Keratinocyte (primary cell): ENCODE results near the gene MFN2. TPM values are rescaled to one million over a fixed set of nuclear protein-coding genes. Genes with fewer than 3 reads are reported as not detected.

Source experiments
- DNase-seq: peaks from one replicate; pipeline ENCODE4 v3.0.0-alpha.2; 2011; ENCODE audit warnings: low read depth, missing footprints, low spot score
- FAIRE-seq: peaks from 2 replicates; lab custom pipeline; 2011; peaks lifted over from hg19 to GRCh38; lab: Jason Lieb, UNC
- H2AFZ ChIP-seq: 2 replicates; pipeline ENCODE4 v1.6.0; 2012; ENCODE audit warnings: low read length, control low read depth, inconsistent platforms; ENCODE audit not compliant: control insufficient read depth
- H3K27ac ChIP-seq: 2 replicates; pipeline ENCODE4 v1.5.1; 2011; ENCODE audit warnings: low read length; ENCODE audit not compliant: control insufficient read depth, insufficient read depth
- H3K27me3 ChIP-seq: 3 replicates; pipeline ENCODE4 v1.6.0; 2011; ENCODE audit warnings: low read length; ENCODE audit not compliant: control insufficient read depth, insufficient read depth; ENCODE audit errors: extremely low read depth
- H3K36me3 ChIP-seq, 2 experiments: 2 replicates in 1 of 2; 3 replicates in 1 of 2; pipeline ENCODE4 v1.5.1; 2011; ENCODE audit warnings: low read length in 2 of 2, mild to moderate bottlenecking in 1 of 2; ENCODE audit not compliant: control insufficient read depth in 2 of 2, insufficient read depth in 2 of 2; ENCODE audit errors: extremely low read depth in 1 of 2
- H3K4me1 ChIP-seq: 3 replicates; pipeline ENCODE4 v1.5.1; 2011; ENCODE audit warnings: low read length; ENCODE audit not compliant: control insufficient read depth, insufficient read depth; ENCODE audit errors: extremely low read depth
- H3K4me2 ChIP-seq: 3 replicates; pipeline ENCODE4 v1.6.0; 2011; ENCODE audit warnings: low read depth, low read length; ENCODE audit not compliant: control insufficient read depth, insufficient read depth; ENCODE audit errors: extremely low read depth
- H3K4me3 ChIP-seq, 3 experiments: fragments of 200-600 bp in 1 of 3; sonication (generic) in 1 of 3; 2 replicates in 2 of 3; 3 replicates in 1 of 3; pipeline ENCODE4 v1.5.1; 2011 to 2016; ENCODE audit warnings: low read length in 3 of 3, mild to moderate bottlenecking in 3 of 3, control low read depth in 2 of 3, inconsistent platforms in 1 of 3, low read depth in 1 of 3, mixed read lengths in 1 of 3, mixed run types in 1 of 3, moderate library complexity in 1 of 3; ENCODE audit not compliant: control insufficient read depth in 2 of 3, insufficient read depth in 2 of 3; ENCODE audit errors: extremely low read depth in 1 of 3
- H3K79me2 ChIP-seq: 2 replicates; pipeline ENCODE4 v1.6.0; 2012; ENCODE audit warnings: low read length; ENCODE audit not compliant: control insufficient read depth, insufficient read depth
- H3K9ac ChIP-seq: 3 replicates; pipeline ENCODE4 v1.6.0; 2011; ENCODE audit warnings: low read length; ENCODE audit not compliant: control insufficient read depth, insufficient read depth; ENCODE audit errors: extremely low read depth
- H3K9me1 ChIP-seq: 3 replicates; pipeline ENCODE4 v1.6.0; 2011; ENCODE audit warnings: low read length; ENCODE audit not compliant: control insufficient read depth, insufficient read depth; ENCODE audit errors: extremely low read depth
- H3K9me3 ChIP-seq: 2 replicates; pipeline ENCODE4 v1.5.1; 2012; ENCODE audit warnings: low read depth, low read length; ENCODE audit not compliant: control insufficient read depth
- H4K20me1 ChIP-seq: 3 replicates; pipeline ENCODE4 v1.6.0; 2011; ENCODE audit warnings: low read length; ENCODE audit not compliant: control insufficient read depth, insufficient read depth; ENCODE audit errors: extremely low read depth
- CTCF ChIP-seq, 3 experiments: IDR thresholded peaks in 1 of 3; conservative IDR thresholded peaks in 1 of 3; optimal IDR thresholded peaks in 1 of 3; 2 replicates in 2 of 3; 3 replicates in 1 of 3; pipeline versions ENCODE3 to v1.5.1; 2011; ENCODE audit warnings: low read length in 3 of 3, mild to moderate bottlenecking in 3 of 3, moderate library complexity in 2 of 3, control low read depth in 1 of 3, inconsistent platforms in 1 of 3; ENCODE audit not compliant: insufficient read depth in 2 of 3; ENCODE audit errors: extremely low read depth in 1 of 3
- EZH2 ChIP-seq: IDR thresholded peaks from one replicate; pipeline ENCODE4 v1.6.1; 2012; ENCODE audit warnings: inconsistent platforms, mild to moderate bottlenecking, low read length, moderate library complexity
- dilution Hi-C: fragments of 300-500 bp; cut with MboI; formaldehyde crosslinking; loops from one replicate; pipeline ENCODE4 v1.7.0; 2020; ENCODE audit warnings: low sequenced_read_pairs; ENCODE audit not compliant: extremely low pct_ligation_motif_present
- polyA plus RNA-seq, 5 experiments: library from polyadenylated mRNA; depleted of rRNA in 3 of 5; stranded (reverse) in 3 of 5; stranded (forward) in 1 of 5; unstranded in 1 of 5; fragments of >200 nt; gene quantifications; 1 replicate in 1 of 5; 2 replicates in 3 of 5; 3 replicates in 1 of 5; pipeline versions ENCODE4 v1.2.1 to v1.2.3, GENCODE V29; 2011 to 2012; ENCODE audit warnings: missing spikeins in 2 of 5, low read depth in 1 of 5, low replicate concordance in 1 of 5

MFN2 gene
- polyA plus RNA-seq, 1 donor (not counting 4 experiments of a cell fraction or from before 2014, with no cell fraction given): 102 TPM

GRCh38 chr1:12026586-12026985, 46.3 kb downstream of the MFN2 start:
- H3K4me3 ChIP-seq: no peak overlapping the region
- H3K36me3 ChIP-seq: peaks cover 23 to 46% of the 10 kb centered on the region in 2 experiments
- H3K4me1 ChIP-seq: no peaks in the 10 kb centered on the region
- H3K4me2 ChIP-seq: no peak overlapping the region
- H3K79me2 ChIP-seq: peaks cover 8% of the 10 kb centered on the region
- no peaks in the 10 kb centered on the region for H3K9me1 ChIP-seq
- H3K9ac ChIP-seq: no peak overlapping the region
- TF ChIP-seq EZH2 (no peak), CTCF (optimal IDR thresholded peaks at IDR 0.05 in 1 of 3, IDR thresholded peaks at IDR 0.05 in 1 of 3, conservative IDR thresholded peaks at IDR 0.05 in 1 of 3; ENCODE audit: extremely low read depth in 1 of 3, insufficient read depth in 2 of 3, low read length in 3 of 3) (no peak)
- no peak overlapping the region for H3K27ac ChIP-seq
- no peak for DNase-seq
- no peak for FAIRE-seq
- no peaks in the 10 kb centered on the region for H3K27me3 ChIP-seq
- H2AFZ ChIP-seq: no peak overlapping the region
- dilution Hi-C loops: no loop called here
- H4K20me1 ChIP-seq: no peaks in the 10 kb centered on the region
- H3K9me3 ChIP-seq: no peaks in the 10 kb centered on the region

GRCh38 chr1:12028248-12028647, 48.0 kb downstream of the MFN2 start:
- no peak for TF ChIP-seq CTCF (optimal IDR thresholded peaks at IDR 0.05 in 1 of 3, IDR thresholded peaks at IDR 0.05 in 1 of 3, conservative IDR thresholded peaks at IDR 0.05 in 1 of 3; ENCODE audit: extremely low read depth in 1 of 3, insufficient read depth in 2 of 3, low read length in 3 of 3)
- TF ChIP-seq EZH2: no peak
- no peaks in the 10 kb centered on the region for H4K20me1 ChIP-seq
- no peak overlapping the region for H3K4me2 ChIP-seq
- FAIRE-seq (no peak), DNase-seq (no peak)
- no peaks in the 10 kb centered on the region for H3K9me1 ChIP-seq
- no peak overlapping the region for H3K27ac ChIP-seq
- H3K79me2 ChIP-seq: no peaks in the 10 kb centered on the region
- H3K36me3 ChIP-seq: peaks cover 12 to 42% of the 10 kb centered on the region in 2 experiments
- dilution Hi-C loops: no loop called here
- H3K9me3 ChIP-seq: no peaks in the 10 kb centered on the region
- no peak overlapping the region for H3K4me3 ChIP-seq
- H2AFZ ChIP-seq: no peak overlapping the region
- H3K4me1 ChIP-seq: no peaks in the 10 kb centered on the region
- H3K27me3 ChIP-seq: no peaks in the 10 kb centered on the region
- H3K9ac ChIP-seq: no peak overlapping the region
